ENCODE data around the gene ERICH2. TPM values are rescaled to one million over a fixed set of nuclear protein-coding genes. Genes with fewer than 3 reads are reported as not detected.

The ERICH2 gene
- total RNA-seq, 2 donors from 2014 or later = 9.6 to 18.3 TPM

GRCh38 chr2:170815311-170815710, 45.1 kb downstream of the ERICH2 start:
- Mint-ChIP-seq H3K4me3 (peak overlapping the region; percentile 70), H3K9me3 (no peaks in the 10 kb centered on the region), H3K4me1 (peaks cover 31% of the 10 kb centered on the region), H3K27me3 (ENCODE audit: insufficient read depth) (peaks cover 64% of the 10 kb centered on the region), H3K27ac (no peak overlapping the region), H3K36me3 (ENCODE audit: low read depth) (no peaks in the 10 kb centered on the region)
- no peak overlapping the region for H3K9ac ChIP-seq (ENCODE audit: extremely low read depth, low read length, poor library complexity, severe bottlenecking)
- no peak overlapping the region for H3K27ac ChIP-seq (ENCODE audit: low read depth, low read length)
- TF ChIP-seq CTCF (conservative IDR thresholded peaks at IDR 0.05) = no peak
- H3K27me3 ChIP-seq (ENCODE audit: control insufficient read depth, insufficient read depth, low read length, poor library complexity, severe bottlenecking) = peaks cover 55% of the 10 kb centered on the region
- no peaks in the 10 kb centered on the region for H3K9me3 ChIP-seq (ENCODE audit: control insufficient read depth, low read length)
- peak overlapping the region; percentile 91 for H3K4me3 ChIP-seq (ENCODE audit: low read length)
- H3K36me3 ChIP-seq (ENCODE audit: control insufficient read depth, insufficient read depth, low read length) = no peaks in the 10 kb centered on the region
- peaks cover 4% of the 10 kb centered on the region for H3K4me1 ChIP-seq (ENCODE audit: control insufficient read depth, insufficient read depth, low read length)
- WGBS, 2 experiments (ENCODE audit: insufficient coverage in 1 of 2, insufficient read length in 1 of 2) = 9 to 29% methylated on average over 6 to 19 of the region's 19 CpGs
- no peak for DNase-seq

DNA sequence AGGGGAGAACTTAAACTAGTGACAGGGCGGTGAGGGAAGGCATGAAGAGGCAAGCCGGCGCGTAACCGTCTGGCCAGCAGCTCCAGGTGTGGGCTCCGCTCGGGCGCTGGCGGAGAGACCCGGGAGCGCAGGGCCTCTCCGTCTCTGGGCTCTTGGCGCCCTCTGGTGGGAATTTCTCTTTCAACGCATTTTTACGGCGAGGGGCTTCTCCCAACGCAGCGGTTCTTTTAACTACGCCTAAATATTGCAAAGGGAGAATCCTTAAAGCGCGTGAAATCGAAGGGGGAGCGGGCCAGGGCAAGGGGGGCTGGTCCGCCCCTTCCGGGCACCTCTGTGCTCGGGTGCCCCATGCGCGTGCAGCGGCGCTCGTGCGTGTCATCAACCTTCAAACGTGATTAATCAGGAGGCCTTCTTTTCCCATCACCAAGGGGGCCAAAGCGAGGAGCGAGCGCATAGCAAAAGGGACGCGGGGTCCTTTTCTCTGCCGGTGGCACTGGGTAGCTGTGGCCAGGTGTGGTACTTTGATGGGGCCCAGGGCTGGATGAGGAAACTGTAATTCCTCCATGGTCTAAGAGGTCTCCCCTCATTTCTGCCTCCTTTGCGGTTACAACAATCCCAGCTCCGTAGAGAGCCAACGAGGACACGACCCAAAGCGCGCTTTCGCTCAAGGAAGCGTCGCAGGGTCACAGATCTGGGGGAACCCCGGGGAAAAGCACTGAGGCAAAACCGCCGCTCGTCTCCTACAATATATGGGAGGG, 45.7 kb downstream of the ERICH2 start:
- peak overlapping the region; percentile 70 for H3K4me3 Mint-ChIP-seq
- H3K27me3 Mint-ChIP-seq (ENCODE audit: insufficient read depth) = peaks cover 70% of the 10 kb centered on the region
- Histone ChIP-seq H3K27me3 (ENCODE audit: control insufficient read depth, insufficient read depth, low read length, poor library complexity, severe bottlenecking) (peaks cover 61% of the 10 kb centered on the region), H3K9ac (ENCODE audit: extremely low read depth, low read length, poor library complexity, severe bottlenecking) (no peak overlapping the region), H3K36me3 (ENCODE audit: control insufficient read depth, insufficient read depth, low read length) (no peaks in the 10 kb centered on the region), H3K27ac (ENCODE audit: low read depth, low read length) (no peak overlapping the region), H3K9me3 (ENCODE audit: control insufficient read depth, low read length) (no peaks in the 10 kb centered on the region), H3K4me3 (ENCODE audit: low read length) (peak overlapping the region; percentile 91), H3K4me1 (ENCODE audit: control insufficient read depth, insufficient read depth, low read length) (peaks cover 4% of the 10 kb centered on the region)
- WGBS, 2 experiments (ENCODE audit: insufficient coverage in 1 of 2, insufficient read length in 1 of 2) = 1% methylated on average over 20 to 49 of the region's 52 CpGs
- H3K36me3 Mint-ChIP-seq (ENCODE audit: low read depth) = no peaks in the 10 kb centered on the region
- DNase-seq = peak; percentile 96
- TF ChIP-seq CTCF (conservative IDR thresholded peaks at IDR 0.05) = peak; percentile 96
- H3K4me1 Mint-ChIP-seq = peaks cover 35% of the 10 kb centered on the region
- no peak overlapping the region for H3K27ac Mint-ChIP-seq
- no peaks in the 10 kb centered on the region for H3K9me3 Mint-ChIP-seq

DNA sequence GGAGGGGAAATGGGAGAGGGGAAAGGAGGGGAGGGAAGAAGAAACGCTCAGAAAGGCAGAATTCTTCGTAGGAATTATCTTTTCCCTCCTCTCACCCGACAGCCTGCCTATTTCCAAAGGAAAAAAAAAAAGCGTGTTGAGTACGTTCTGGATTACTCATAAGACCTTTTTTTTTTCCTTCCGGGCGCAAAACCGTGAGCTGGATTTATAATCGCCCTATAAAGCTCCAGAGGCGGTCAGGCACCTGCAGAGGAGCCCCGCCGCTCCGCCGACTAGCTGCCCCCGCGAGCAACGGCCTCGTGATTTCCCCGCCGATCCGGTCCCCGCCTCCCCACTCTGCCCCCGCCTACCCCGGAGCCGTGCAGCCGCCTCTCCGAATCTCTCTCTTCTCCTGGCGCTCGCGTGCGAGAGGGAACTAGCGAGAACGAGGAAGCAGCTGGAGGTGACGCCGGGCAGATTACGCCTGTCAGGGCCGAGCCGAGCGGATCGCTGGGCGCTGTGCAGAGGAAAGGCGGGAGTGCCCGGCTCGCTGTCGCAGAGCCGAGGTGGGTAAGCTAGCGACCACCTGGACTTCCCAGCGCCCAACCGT, 46.4 kb downstream of the ERICH2 start, which contains the start of gene GAD1:
GAD1 (plus strand) TSS at position 384 of the 589 bp plus-strand sequence. CDS start 1,705 bp downstream, outside the sequence.
- H3K4me1 ChIP-seq (ENCODE audit: control insufficient read depth, insufficient read depth, low read length) = peaks cover 4% of the 10 kb centered on the region
- Mint-ChIP-seq H3K9me3 (no peaks in the 10 kb centered on the region), H3K4me1 (peaks cover 40% of the 10 kb centered on the region), H3K27ac (peak within 1 kb of the TSS; percentile 64), H3K27me3 (ENCODE audit: insufficient read depth) (peaks cover 77% of the 10 kb centered on the region), H3K36me3 (ENCODE audit: low read depth) (no peaks in the 10 kb centered on the region), H3K4me3 (peak within 1 kb of the TSS; percentile 70)
- no peak for TF ChIP-seq CTCF (conservative IDR thresholded peaks at IDR 0.05)
- peak within 1 kb of the TSS; percentile 91 for H3K4me3 ChIP-seq (ENCODE audit: low read length)
- peak within 1 kb of the TSS; percentile 89 for H3K27ac ChIP-seq (ENCODE audit: low read depth, low read length)
- WGBS, 2 experiments (ENCODE audit: insufficient coverage in 1 of 2, insufficient read length in 1 of 2) = 0% methylated on average over 16 to 49 of the region's 49 CpGs
- peak; percentile 88 for DNase-seq
- H3K36me3 ChIP-seq (ENCODE audit: control insufficient read depth, insufficient read depth, low read length) = no peaks in the 10 kb centered on the region
- H3K9me3 ChIP-seq (ENCODE audit: control insufficient read depth, low read length) = no peaks in the 10 kb centered on the region
- H3K27me3 ChIP-seq (ENCODE audit: control insufficient read depth, insufficient read depth, low read length, poor library complexity, severe bottlenecking) = peaks cover 68% of the 10 kb centered on the region
- peak within 1 kb of the TSS; percentile 16 for H3K9ac ChIP-seq (ENCODE audit: extremely low read depth, low read length, poor library complexity, severe bottlenecking)

Data from endodermal cell (in vitro differentiated cells).